Endothelial cell (in vitro differentiated cells): Measurements from ENCODE around the gene MUSK. TPM values are rescaled to one million over a fixed set of nuclear protein-coding genes. Genes with fewer than 3 reads are reported as not detected.

Source experiments
- DNase-seq: peaks from one replicate; pipeline ENCODE4 v3.0.0; 2021; ENCODE audit warnings: low spot score
- H3K27ac Mint-ChIP-seq: one replicate; pipeline ENCODE4 v1.8.0; 2021; ENCODE audit warnings: mixed read lengths, inconsistent platforms; ENCODE audit not compliant: unreplicated experiment
- H3K27me3 Mint-ChIP-seq: one replicate; pipeline ENCODE4 v1.8.0; 2021; ENCODE audit warnings: mild to moderate bottlenecking, moderate library complexity, mixed read lengths, inconsistent platforms; ENCODE audit not compliant: unreplicated experiment
- H3K36me3 Mint-ChIP-seq: one replicate; pipeline ENCODE4 v1.8.0; 2021; ENCODE audit warnings: mild to moderate bottlenecking, low read depth, mixed read lengths, inconsistent platforms; ENCODE audit not compliant: unreplicated experiment
- H3K4me1 Mint-ChIP-seq: one replicate; pipeline ENCODE4 v1.8.0; 2021; ENCODE audit warnings: mild to moderate bottlenecking, mixed read lengths, inconsistent platforms; ENCODE audit not compliant: unreplicated experiment
- H3K4me3 Mint-ChIP-seq: one replicate; pipeline ENCODE4 v1.8.0; 2021; ENCODE audit warnings: mild to moderate bottlenecking, mixed read lengths, inconsistent platforms; ENCODE audit not compliant: unreplicated experiment
- H3K9me3 Mint-ChIP-seq: one replicate; pipeline ENCODE4 v1.8.0; 2021; ENCODE audit warnings: mixed read lengths, inconsistent platforms; ENCODE audit not compliant: unreplicated experiment
- total RNA-seq: library from RNA; stranded (reverse); fragmentation: NEBNext Ultra II Directional; extraction: Animal tissue kit (Norgen Biotek cat#: 25700); gene quantifications from one replicate; pipeline ENCODE4 v1.2.1, GENCODE V29; 2021; ENCODE audit not compliant: unreplicated experiment
- TF ChIP-seq, protein P1 (sequence below): fragments of 200-600 bp; sonication (generic); IDR thresholded peaks from one replicate; pipeline ENCODE4 v1.5.0; 2021; ENCODE audit warnings: antibody characterized with exemption; ENCODE audit not compliant: unreplicated experiment

Gene MUSK
- total RNA-seq, 1 donor from 2014 or later = not detected

DNA sequence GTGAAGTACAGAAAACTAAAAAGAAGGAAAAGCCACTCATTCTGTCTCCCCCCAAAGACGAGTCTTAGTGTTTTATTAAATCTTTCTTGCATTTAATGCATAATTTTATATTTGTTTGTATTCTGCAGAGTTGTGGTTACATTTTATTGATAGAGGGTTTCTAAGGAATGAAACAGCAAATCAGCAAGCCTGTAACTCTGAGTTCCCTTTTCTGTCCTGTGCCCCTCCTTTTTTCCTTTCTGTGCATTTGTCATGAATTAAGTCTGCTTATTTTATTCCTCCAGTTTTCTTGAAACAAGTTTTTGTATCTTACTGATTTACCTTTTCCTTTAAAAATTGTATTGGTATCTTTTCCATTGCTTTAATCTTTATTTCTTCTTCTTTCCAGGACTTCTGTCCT lies 132.8 kb downstream of the MUSK start:
- Mint-ChIP-seq H3K4me1 (no peaks in the 10 kb centered on the region), H3K9me3 (no peaks in the 10 kb centered on the region)
- TF ChIP-seq, protein P1, sequence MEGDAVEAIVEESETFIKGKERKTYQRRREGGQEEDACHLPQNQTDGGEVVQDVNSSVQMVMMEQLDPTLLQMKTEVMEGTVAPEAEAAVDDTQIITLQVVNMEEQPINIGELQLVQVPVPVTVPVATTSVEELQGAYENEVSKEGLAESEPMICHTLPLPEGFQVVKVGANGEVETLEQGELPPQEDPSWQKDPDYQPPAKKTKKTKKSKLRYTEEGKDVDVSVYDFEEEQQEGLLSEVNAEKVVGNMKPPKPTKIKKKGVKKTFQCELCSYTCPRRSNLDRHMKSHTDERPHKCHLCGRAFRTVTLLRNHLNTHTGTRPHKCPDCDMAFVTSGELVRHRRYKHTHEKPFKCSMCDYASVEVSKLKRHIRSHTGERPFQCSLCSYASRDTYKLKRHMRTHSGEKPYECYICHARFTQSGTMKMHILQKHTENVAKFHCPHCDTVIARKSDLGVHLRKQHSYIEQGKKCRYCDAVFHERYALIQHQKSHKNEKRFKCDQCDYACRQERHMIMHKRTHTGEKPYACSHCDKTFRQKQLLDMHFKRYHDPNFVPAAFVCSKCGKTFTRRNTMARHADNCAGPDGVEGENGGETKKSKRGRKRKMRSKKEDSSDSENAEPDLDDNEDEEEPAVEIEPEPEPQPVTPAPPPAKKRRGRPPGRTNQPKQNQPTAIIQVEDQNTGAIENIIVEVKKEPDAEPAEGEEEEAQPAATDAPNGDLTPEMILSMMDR = no peak

DNA sequence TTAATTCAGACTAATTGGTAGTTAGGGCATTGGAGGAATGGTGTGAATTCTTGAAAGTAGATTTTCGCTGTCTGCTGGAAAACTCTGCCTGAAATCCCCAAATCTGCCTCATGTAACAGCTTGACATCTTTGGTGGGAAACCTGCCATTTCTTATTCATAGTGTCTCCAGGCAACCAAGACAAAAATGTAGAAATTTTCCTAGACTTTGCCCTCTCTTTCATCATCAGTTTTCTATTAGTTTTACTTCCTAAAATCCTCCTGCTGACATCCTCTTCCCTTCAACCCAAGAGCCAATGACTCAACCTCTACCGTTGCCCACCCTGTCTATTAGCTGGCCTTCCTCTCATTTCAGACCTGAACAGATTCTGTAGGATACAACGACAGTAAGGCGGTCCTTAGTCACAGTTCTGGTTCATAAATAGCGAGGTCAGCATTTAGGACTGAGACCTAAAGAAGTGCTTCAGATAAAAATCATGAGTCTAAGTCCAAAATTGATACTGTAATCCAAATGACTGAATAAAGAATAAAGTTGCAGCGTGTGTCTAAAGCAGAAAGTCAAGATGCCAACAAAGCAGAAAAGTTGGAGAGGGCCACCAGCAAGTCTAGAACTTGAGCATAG lies 133.9 kb downstream of the MUSK start:
- H3K27ac Mint-ChIP-seq = no peak overlapping the region

More for the DNA sequence above, 132.8 kb downstream of the MUSK start:
- Mint-ChIP-seq H3K27me3 (no peaks in the 10 kb centered on the region), H3K36me3 (no peaks in the 10 kb centered on the region), H3K27ac (no peak overlapping the region), H3K4me3 (no peak overlapping the region)
- no peak for DNase-seq

DNA sequence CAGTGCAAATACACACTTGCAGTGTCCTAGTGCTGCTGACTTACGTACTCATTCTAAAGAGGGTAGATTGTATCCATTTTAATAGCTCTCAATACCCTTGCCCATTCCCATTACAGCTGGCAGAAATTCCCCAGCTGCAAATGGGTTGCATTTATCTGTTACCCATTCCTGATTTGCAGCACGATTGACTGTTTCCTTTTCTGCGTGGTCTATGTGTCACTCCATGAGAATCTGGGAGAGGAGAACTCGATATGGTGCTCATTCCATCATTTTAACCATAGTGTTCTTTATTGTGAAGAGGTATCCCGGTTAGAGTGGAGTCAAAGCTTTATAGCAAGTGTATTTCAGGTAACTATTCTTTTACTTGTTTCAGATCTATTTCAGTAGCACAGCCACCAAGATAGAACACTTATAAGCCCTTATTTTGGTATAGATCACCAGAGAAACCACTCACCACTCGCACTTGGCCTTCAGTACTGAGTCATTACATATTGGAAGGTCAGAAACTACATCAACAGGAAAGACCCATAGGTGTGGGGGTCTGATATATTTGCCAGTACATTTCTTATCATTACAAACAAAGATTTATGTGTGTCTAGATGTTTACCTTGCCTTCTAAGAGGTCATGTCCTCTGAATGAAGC lies 139.5 kb downstream of the MUSK start:
- Mint-ChIP-seq H3K9me3 (no peaks in the 10 kb centered on the region), H3K4me1 (peaks cover under 1% of the 10 kb centered on the region), H3K36me3 (no peaks in the 10 kb centered on the region), H3K27ac (no peak overlapping the region), H3K4me3 (no peak overlapping the region), H3K27me3 (no peaks in the 10 kb centered on the region)
- DNase-seq = no peak
- TF ChIP-seq, protein P1 = no peak

More for the DNA sequence above, 133.9 kb downstream of the MUSK start:
- no peaks in the 10 kb centered on the region for H3K4me1 Mint-ChIP-seq
- no peaks in the 10 kb centered on the region for H3K27me3 Mint-ChIP-seq
- no peak for DNase-seq
- H3K36me3 Mint-ChIP-seq = no peaks in the 10 kb centered on the region
- no peaks in the 10 kb centered on the region for H3K9me3 Mint-ChIP-seq
- no peak overlapping the region for H3K4me3 Mint-ChIP-seq
- TF ChIP-seq, protein P1 = no peak

DNA sequence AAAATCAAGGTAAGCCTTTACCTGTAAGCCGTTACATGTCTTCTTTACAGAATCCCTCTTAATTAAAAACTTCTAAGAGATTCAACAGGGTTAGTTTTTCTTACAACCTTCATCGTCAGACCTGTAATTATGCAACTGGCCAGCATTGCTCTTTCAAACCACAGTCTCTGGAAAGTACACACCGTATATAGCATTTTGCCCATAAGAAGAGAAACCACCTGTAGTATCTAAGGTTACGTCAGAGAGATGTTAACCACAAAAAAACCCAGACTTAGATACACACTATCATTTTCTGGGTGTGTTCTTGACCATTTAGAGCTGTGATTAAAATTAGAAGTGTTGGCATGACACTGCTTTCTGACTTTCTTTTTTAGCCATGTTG lies 140.0 kb downstream of the MUSK start:
- no peak for DNase-seq
- Mint-ChIP-seq H3K9me3 (no peaks in the 10 kb centered on the region), H3K27me3 (no peaks in the 10 kb centered on the region), H3K27ac (no peak overlapping the region), H3K4me3 (no peak overlapping the region), H3K4me1 (peaks cover 3% of the 10 kb centered on the region), H3K36me3 (no peaks in the 10 kb centered on the region)
- TF ChIP-seq, protein P1 = no peak

DNA sequence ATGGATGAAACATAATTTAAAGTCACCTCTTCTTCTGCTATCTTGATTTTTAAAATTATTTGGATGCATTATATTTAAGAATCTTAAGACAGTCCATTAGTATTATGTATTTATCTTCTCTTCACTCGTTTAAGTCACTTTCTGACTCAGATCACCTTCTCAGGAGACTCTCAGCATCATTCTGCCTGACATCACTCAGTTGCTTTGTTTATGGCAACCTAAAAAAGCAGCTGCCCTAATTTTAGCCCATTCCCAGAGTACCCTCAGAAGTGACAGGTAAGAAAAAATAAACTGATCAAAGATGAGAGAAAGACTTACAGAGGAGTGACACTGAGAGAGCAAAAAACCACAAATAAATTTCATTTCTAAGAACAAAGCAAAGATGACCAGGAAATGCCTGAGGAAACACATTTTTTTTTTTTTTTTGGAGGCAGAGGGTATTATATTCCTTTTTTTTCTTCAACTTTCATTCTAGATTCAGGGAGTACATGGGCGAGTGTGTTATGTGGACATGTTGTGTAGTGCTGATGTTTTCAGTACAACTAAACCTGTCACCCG lies 140.5 kb downstream of the MUSK start:
- Mint-ChIP-seq H3K36me3 (no peaks in the 10 kb centered on the region), H3K4me1 (peaks cover 3% of the 10 kb centered on the region), H3K27ac (no peak overlapping the region), H3K9me3 (no peaks in the 10 kb centered on the region), H3K4me3 (no peak overlapping the region), H3K27me3 (no peaks in the 10 kb centered on the region)
- TF ChIP-seq, protein P1 = no peak
- DNase-seq = no peak
